GM18526 (cell line): ENCODE data around the gene KCNMB3.

Experiments used
- POLR2A ChIP-seq: IDR thresholded peaks from 3 replicates; pipeline ENCODE4 v1.6.1; 2011; ENCODE audit not compliant: insufficient read length; ENCODE audit errors: extremely low read depth

The KCNMB3 gene

GRCh38 chr3:179250803-179251476 is at the start of gene KCNMB3:
Gene KCNMB3 (minus strand): TSS chr3:179251114. CDS start chr3:179250990, 124 bp downstream.
- TF ChIP-seq POLR2A: no peak

GRCh38 chr3:179299999-179300613 is 49.2 kb upstream of the KCNMB3 start:
- no peak for TF ChIP-seq POLR2A

- TF ChIP-seq POLR2A: no peak
These were observed 48.4 kb upstream of the KCNMB3 start for GRCh38 chr3:179299316-179299715.

- TF ChIP-seq POLR2A: no peak
These were observed 47.2 kb upstream of the KCNMB3 start for GRCh38 chr3:179297971-179298725.

GRCh38 chr3:179292450-179292849 is 41.5 kb upstream of the KCNMB3 start:
- TF ChIP-seq POLR2A: no peak

- TF ChIP-seq POLR2A: no peak
These were observed 38.4 kb upstream of the KCNMB3 start for GRCh38 chr3:179289295-179289694.

- no peak for TF ChIP-seq POLR2A
These were observed 37.9 kb upstream of the KCNMB3 start for GRCh38 chr3:179288845-179289244.

GRCh38 chr3:179286331-179286730 is 35.4 kb upstream of the KCNMB3 start:
- TF ChIP-seq POLR2A: no peak

- no peak for TF ChIP-seq POLR2A
These were observed 30.9 kb upstream of the KCNMB3 start for GRCh38 chr3:179281825-179282224.

GRCh38 chr3:179279837-179280236 is 28.9 kb upstream of the KCNMB3 start:
- no peak for TF ChIP-seq POLR2A

- TF ChIP-seq POLR2A: no peak
These were observed 28.2 kb upstream of the KCNMB3 start for GRCh38 chr3:179278932-179279693.

GRCh38 chr3:179278151-179278550 is 27.2 kb upstream of the KCNMB3 start:
- no peak for TF ChIP-seq POLR2A

GRCh38 chr3:179276743-179277142 is 25.8 kb upstream of the KCNMB3 start:
- TF ChIP-seq POLR2A: no peak

- TF ChIP-seq POLR2A: no peak
These were observed 25.1 kb upstream of the KCNMB3 start for GRCh38 chr3:179276001-179276400.

GRCh38 chr3:179272385-179272784 is 21.5 kb upstream of the KCNMB3 start:
- TF ChIP-seq POLR2A: no peak

GRCh38 chr3:179269152-179269707 is 18.3 kb upstream of the KCNMB3 start:
- TF ChIP-seq POLR2A: no peak
